IMR-90 (cell line): ENCODE results near the gene BTBD10. TPM values are rescaled to one million over a fixed set of nuclear protein-coding genes. Genes with fewer than 3 reads are reported as not detected.

ENCODE experiments used
- ATAC-seq: fragments of 200-7000 bp; cut with Tn5 transposase; 2 replicates; pipeline ENCODE4 v1.9.1; 2020; ENCODE audit warnings: low read depth, mild to moderate bottlenecking, moderate library complexity
- BruUV-seq: library from RNA; stranded (reverse); fragments of 400-500 nt; replicated peaks from 2 replicates; lab custom pipeline; 2021; lab: Mats Ljungman, UMichigan
- CTCF ChIA-PET: fragments of 300-600 bp; formaldehyde crosslinking; extraction: SDS; loops from one replicate; lab custom pipeline; 2021; ENCODE audit warnings: antibody characterized with exemption; lab: Yijun Ruan, JAX
- POLR2A ChIA-PET: fragments of 300-600 bp; sonication (Branson Sonifier 250); formaldehyde crosslinking; loops from one replicate; lab custom pipeline; 2022; ENCODE audit warnings: antibody characterized with exemption; ENCODE audit not compliant: unreplicated experiment; lab: Charles Lee
- DNase-seq: peaks from one replicate; pipeline ENCODE4 v3.0.0; 2013
- H2AFZ ChIP-seq: replicated peaks from 2 replicates; pipeline ENCODE3; 2013; ENCODE audit warnings: low read length, mild to moderate bottlenecking; ENCODE audit not compliant: poor library complexity
- H2AK5ac ChIP-seq: 2 replicates; pipeline ENCODE4 v1.6.1; 2013; ENCODE audit warnings: low read depth, low read length, inconsistent platforms
- H2AK9ac ChIP-seq: replicated peaks from 2 replicates; pipeline ENCODE3; 2013; ENCODE audit warnings: mild to moderate bottlenecking, low read depth, low read length, moderate library complexity; ENCODE audit not compliant: poor library complexity
- H2BK120ac ChIP-seq: 2 replicates; pipeline ENCODE4 v1.6.1; 2013; ENCODE audit warnings: low read depth, low read length, inconsistent platforms
- H2BK15ac ChIP-seq: 3 replicates; pipeline ENCODE4 v1.6.1; 2013; ENCODE audit warnings: low read depth, low read length, inconsistent platforms
- H2BK20ac ChIP-seq: 2 replicates; pipeline ENCODE4 v1.6.1; 2013; ENCODE audit warnings: low read depth, mild to moderate bottlenecking, inconsistent platforms, low read length, moderate library complexity
- H2BK5ac ChIP-seq: 2 replicates; pipeline ENCODE4 v1.6.1; 2013; ENCODE audit warnings: mild to moderate bottlenecking, low read depth, low read length, inconsistent platforms; ENCODE audit not compliant: poor library complexity, severe bottlenecking
- H3K14ac ChIP-seq: replicated peaks from 2 replicates; pipeline ENCODE4 v1.6.1; 2013; ENCODE audit warnings: low read depth, low read length, inconsistent platforms
- H3K18ac ChIP-seq: 2 replicates; pipeline ENCODE4 v1.6.1; 2013; ENCODE audit warnings: low read depth, low read length, control low read depth
- H3K23ac ChIP-seq: 2 replicates; pipeline ENCODE4 v1.6.1; 2013; ENCODE audit warnings: low read depth, low read length, inconsistent platforms
- H3K27ac ChIP-seq: 2 replicates; pipeline ENCODE4 v1.5.1; 2013; ENCODE audit warnings: mild to moderate bottlenecking, control low read depth, low read length; ENCODE audit not compliant: insufficient read depth
- H3K27me3 ChIP-seq: 2 replicates; pipeline ENCODE4 v1.6.1; 2013; ENCODE audit warnings: low read length; ENCODE audit not compliant: control insufficient read depth, insufficient read depth
- H3K36me3 ChIP-seq: 2 replicates; pipeline ENCODE4 v1.6.1; 2013; ENCODE audit warnings: low read length, mixed read lengths; ENCODE audit not compliant: control insufficient read depth, insufficient read depth
- H3K4ac ChIP-seq: 2 replicates; pipeline ENCODE4 v1.6.1; 2013; ENCODE audit warnings: low read depth, low read length, inconsistent platforms
- H3K4me1 ChIP-seq: 2 replicates; pipeline ENCODE4 v1.6.1; 2013; ENCODE audit warnings: low read length, mixed read lengths; ENCODE audit not compliant: control insufficient read depth, insufficient read depth
- H3K4me2 ChIP-seq: 2 replicates; pipeline ENCODE4 v1.6.1; 2013; ENCODE audit warnings: low read depth, mild to moderate bottlenecking, control low read depth, low read length, moderate library complexity
- H3K4me3 ChIP-seq: 2 replicates; pipeline ENCODE4 v1.5.1; 2013; ENCODE audit warnings: low read depth, mild to moderate bottlenecking, control low read depth, low read length, moderate library complexity; ENCODE audit not compliant: insufficient read depth
- H3K56ac ChIP-seq: 2 replicates; pipeline ENCODE4 v1.6.1; 2013; ENCODE audit warnings: low read length, inconsistent platforms; ENCODE audit not compliant: insufficient read depth; ENCODE audit errors: extremely low read depth
- H3K79me1 ChIP-seq, 2 experiments: 2 replicates each; pipeline ENCODE4 v1.6.1; 2013; ENCODE audit warnings: low read length in 2 of 2, inconsistent platforms in 1 of 2, low read depth in 1 of 2
- H3K9ac ChIP-seq: 2 replicates; pipeline ENCODE4 v1.6.1; 2013; ENCODE audit warnings: low read depth, low read length, control low read depth
- H3K9me1 ChIP-seq: 2 replicates; pipeline ENCODE4 v1.6.1; 2013; ENCODE audit warnings: low read length, inconsistent platforms; ENCODE audit not compliant: insufficient read depth
- H3K9me3 ChIP-seq: 2 replicates; pipeline ENCODE4 v1.6.1; 2013; ENCODE audit warnings: low read length; ENCODE audit not compliant: control insufficient read depth, insufficient read depth
- H4K20me1 ChIP-seq: 2 replicates; pipeline ENCODE4 v1.6.1; 2013; ENCODE audit warnings: low read length, inconsistent platforms; ENCODE audit not compliant: insufficient read depth
- H4K5ac ChIP-seq: 2 replicates; pipeline ENCODE4 v1.6.1; 2013; ENCODE audit warnings: mild to moderate bottlenecking, low read depth, low read length, control low read depth
- H4K8ac ChIP-seq, 2 experiments: 2 replicates each; pipeline ENCODE4 v1.6.1; 2013; ENCODE audit warnings: low read depth in 2 of 2, low read length in 2 of 2, control low read depth in 1 of 2, inconsistent platforms in 1 of 2
- H4K91ac ChIP-seq: 2 replicates; pipeline ENCODE4 v1.6.1; 2013; ENCODE audit warnings: low read depth, low read length, inconsistent platforms; ENCODE audit not compliant: insufficient read depth
- BHLHE40 ChIP-seq: fragments of 150-350 bp; IDR thresholded peaks from 2 replicates; pipeline ENCODE4 v1.6.1; 2016; ENCODE audit warnings: mild to moderate bottlenecking, low read depth, low read length
- CEBPB ChIP-seq: IDR thresholded peaks from 2 replicates; pipeline ENCODE4 v1.6.1; 2012; ENCODE audit warnings: low read depth, low read length, improper control_type of control experiment
- CHD1 ChIP-seq: IDR thresholded peaks from 2 replicates; pipeline ENCODE4 v1.6.1; 2012; ENCODE audit warnings: low read depth, low read length, improper control_type of control experiment
- FOS ChIP-seq: fragments of 150-350 bp; IDR thresholded peaks from 2 replicates; pipeline ENCODE4 v1.6.1; 2016; ENCODE audit warnings: low read depth, low read length
- MAFK ChIP-seq: IDR thresholded peaks from 2 replicates; pipeline ENCODE4 v1.6.1; 2012; ENCODE audit warnings: low read depth, low read length, improper control_type of control experiment
- MXI1 ChIP-seq: IDR thresholded peaks from 2 replicates; pipeline ENCODE4 v1.6.1; 2012; ENCODE audit warnings: low read depth, mild to moderate bottlenecking, low read length, moderate library complexity, borderline replicate concordance
- NFE2L2 ChIP-seq: fragments of 150-350 bp; IDR thresholded peaks from 2 replicates; pipeline ENCODE4 v1.6.1; 2016; ENCODE audit warnings: low read depth, mild to moderate bottlenecking, low read length
- RAD21 ChIP-seq: IDR thresholded peaks from 2 replicates; pipeline ENCODE4 v1.6.1; 2012; ENCODE audit warnings: low read length, improper control_type of control experiment
- RCOR1 ChIP-seq: IDR thresholded peaks from 2 replicates; pipeline ENCODE4 v1.6.1; 2012; ENCODE audit warnings: mild to moderate bottlenecking, low read length, improper control_type of control experiment; ENCODE audit not compliant: insufficient replicate concordance
- RFX5 ChIP-seq: IDR thresholded peaks from 2 replicates; pipeline ENCODE4 v1.8.0; 2012; ENCODE audit warnings: low read depth, mild to moderate bottlenecking, low read length, moderate library complexity
- SMC3 ChIP-seq: fragments of 150-350 bp; IDR thresholded peaks from 2 replicates; pipeline ENCODE4 v1.6.1; 2016; ENCODE audit warnings: low read depth, mild to moderate bottlenecking, antibody characterized with exemption, low read length, moderate library complexity
- WGBS, 2 experiments: methylation state at CpG; one replicate each; pipeline versions ENCODE4 v1.1.5 to v1.1.7; 2013; ENCODE audit warnings: missing lambda C conversion rate in 2 of 2; ENCODE audit not compliant: insufficient read length in 1 of 2; ENCODE audit errors: extremely low coverage in 2 of 2; 5-methylcytosine and 5-hydroxymethylcytosine counted together
- dilution Hi-C: fragments of 300-500 bp; cut with HindIII; formaldehyde crosslinking; loops from one replicate; pipeline ENCODE4 v1.14.3; 2018; ENCODE audit warnings: low sequenced_read_pairs; ENCODE audit not compliant: unreplicated experiment
- in situ Hi-C: fragments of 300-500 bp; cut with MboI; formaldehyde crosslinking; loops from 3 replicates; pipeline ENCODE4 v1.14.3; 2019; ENCODE audit warnings: low sequenced_read_pairs, inconsistent platforms, mixed read lengths
- intact Hi-C: fragments of 100-400 bp; cut with micrococcal nuclease; formaldehyde crosslinking; loops from 2 replicates; pipeline ENCODE4 v1.10.0; 2022
- polyA plus RNA-seq, 3 experiments: library from polyadenylated mRNA; depleted of rRNA; stranded (reverse); fragments of >200 nt; gene quantifications; 2 replicates each; pipeline ENCODE4 v1.2.3, GENCODE V29; 2012; ENCODE audit warnings: low replicate concordance in 1 of 3
- total RNA-seq: library from RNA; depleted of rRNA; stranded (reverse); fragments of >200 nt; gene quantifications from 2 replicates; pipeline ENCODE4 v1.2.3, GENCODE V29; 2012
- TF ChIP-seq, protein P1 (sequence below): fragments of 150-350 bp; IDR thresholded peaks from 2 replicates; pipeline ENCODE4 v1.6.1; 2017; ENCODE audit warnings: mild to moderate bottlenecking, antibody characterized with exemption, low read length, low read depth
- TF ChIP-seq, protein P2 (sequence below): conservative IDR thresholded peaks from 2 replicates; pipeline ENCODE4 v1.5.1; 2012; ENCODE audit warnings: mild to moderate bottlenecking, low read depth, low read length, improper control_type of control experiment

BTBD10 gene
- total and polyA plus RNA-seq, 2 of the 4 experiments (the other 2 are of a cell fraction), result 32.5 to 59.9 TPM

DNA sequence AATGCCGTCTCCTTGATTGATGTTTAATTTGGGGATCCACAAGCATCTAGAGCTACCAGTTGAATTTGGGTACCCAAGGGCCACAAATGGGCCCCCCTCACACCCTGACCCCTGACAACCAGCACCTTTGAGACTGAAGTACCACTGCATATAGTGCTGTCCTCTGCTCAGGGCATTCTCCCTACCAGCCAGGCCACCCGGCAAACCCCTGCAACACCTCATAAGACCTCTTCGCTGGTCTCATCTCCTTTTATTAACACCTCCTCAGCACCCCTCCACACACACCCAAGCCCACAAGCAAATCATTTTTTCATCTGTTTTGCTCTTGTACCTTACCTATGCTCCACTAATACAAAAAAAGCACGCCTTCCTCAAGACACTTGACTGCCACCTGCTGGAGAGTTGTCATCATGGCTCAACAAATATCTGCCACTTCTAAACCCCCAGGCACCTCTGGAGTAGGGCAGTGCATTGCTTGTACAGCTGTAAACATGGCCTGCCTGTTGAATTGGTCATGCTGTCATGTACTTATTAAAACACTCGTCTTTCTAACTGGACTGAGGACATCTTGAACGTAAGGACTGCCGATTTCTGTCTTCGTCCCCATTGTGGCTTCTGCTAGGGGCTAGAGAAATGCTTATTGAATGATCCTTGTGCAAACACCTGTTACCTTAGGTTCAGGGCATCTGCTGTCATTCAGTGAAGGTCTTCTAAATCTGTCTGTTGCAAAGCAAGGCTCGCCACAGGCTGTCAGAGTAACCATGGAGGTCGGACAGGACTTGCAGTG, 118.9 kb downstream of the BTBD10 start:
- in situ Hi-C loops, result loop anchor here (5.0 to 25.0 kb wide), 3 partner anchors 137 to 1032 kb away; no protein-coding TSS in a partner anchor
- no peak for TF ChIP-seq NFE2L2
- TF ChIP-seq SMC3, result peak; percentile 88
- TF ChIP-seq MAFK, result no peak
- no peak for TF ChIP-seq MXI1
- peak; percentile 90 for TF ChIP-seq RAD21
- TF ChIP-seq RCOR1, result no peak
- TF ChIP-seq CEBPB, result no peak
- TF ChIP-seq CHD1, result no peak
- TF ChIP-seq BHLHE40, result no peak
- TF ChIP-seq, protein P1, sequence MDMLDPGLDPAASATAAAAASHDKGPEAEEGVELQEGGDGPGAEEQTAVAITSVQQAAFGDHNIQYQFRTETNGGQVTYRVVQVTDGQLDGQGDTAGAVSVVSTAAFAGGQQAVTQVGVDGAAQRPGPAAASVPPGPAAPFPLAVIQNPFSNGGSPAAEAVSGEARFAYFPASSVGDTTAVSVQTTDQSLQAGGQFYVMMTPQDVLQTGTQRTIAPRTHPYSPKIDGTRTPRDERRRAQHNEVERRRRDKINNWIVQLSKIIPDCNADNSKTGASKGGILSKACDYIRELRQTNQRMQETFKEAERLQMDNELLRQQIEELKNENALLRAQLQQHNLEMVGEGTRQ, result no peak
- TF ChIP-seq RFX5, result no peak
- TF ChIP-seq, protein P2, sequence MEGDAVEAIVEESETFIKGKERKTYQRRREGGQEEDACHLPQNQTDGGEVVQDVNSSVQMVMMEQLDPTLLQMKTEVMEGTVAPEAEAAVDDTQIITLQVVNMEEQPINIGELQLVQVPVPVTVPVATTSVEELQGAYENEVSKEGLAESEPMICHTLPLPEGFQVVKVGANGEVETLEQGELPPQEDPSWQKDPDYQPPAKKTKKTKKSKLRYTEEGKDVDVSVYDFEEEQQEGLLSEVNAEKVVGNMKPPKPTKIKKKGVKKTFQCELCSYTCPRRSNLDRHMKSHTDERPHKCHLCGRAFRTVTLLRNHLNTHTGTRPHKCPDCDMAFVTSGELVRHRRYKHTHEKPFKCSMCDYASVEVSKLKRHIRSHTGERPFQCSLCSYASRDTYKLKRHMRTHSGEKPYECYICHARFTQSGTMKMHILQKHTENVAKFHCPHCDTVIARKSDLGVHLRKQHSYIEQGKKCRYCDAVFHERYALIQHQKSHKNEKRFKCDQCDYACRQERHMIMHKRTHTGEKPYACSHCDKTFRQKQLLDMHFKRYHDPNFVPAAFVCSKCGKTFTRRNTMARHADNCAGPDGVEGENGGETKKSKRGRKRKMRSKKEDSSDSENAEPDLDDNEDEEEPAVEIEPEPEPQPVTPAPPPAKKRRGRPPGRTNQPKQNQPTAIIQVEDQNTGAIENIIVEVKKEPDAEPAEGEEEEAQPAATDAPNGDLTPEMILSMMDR, result peak; percentile 87
- no peak for TF ChIP-seq FOS

More for the DNA sequence above, 118.9 kb downstream of the BTBD10 start:
- CTCF ChIA-PET, result interaction anchor here (0.6 to 1.2 kb wide), 10 partner anchors 9 to 247 kb away, joined by 3 to 6 read pairs (median 3); no protein-coding TSS in a partner anchor
- DNase-seq (peak; percentile 79), ATAC-seq (peak; percentile 74)
- 59% methylated on average over 8 of the region's 10 CpGs; no CpG with 5 or more reads in 1 of the 2 experiments for WGBS, 2 experiments
- H3K9me3 ChIP-seq, result no peaks in the 10 kb centered on the region
- H2AK9ac ChIP-seq, result no peak overlapping the region
- H2AK5ac ChIP-seq, result peak overlapping the region; percentile 20; the same call in 1 of the 2 replicates
- no peak overlapping the region for H4K5ac ChIP-seq
- H3K27ac ChIP-seq, result no peak overlapping the region
- peaks cover 11% of the 10 kb centered on the region for H3K4me1 ChIP-seq
- H2BK5ac ChIP-seq, result no peak overlapping the region
- no peak overlapping the region for H3K4me3 ChIP-seq
- BruUV-seq, result no TSS peak
- no peaks in the 10 kb centered on the region for H3K36me3 ChIP-seq
- no peak overlapping the region for H4K91ac ChIP-seq
- peak overlapping the region; percentile 15; the same call in 1 of the 2 replicates for H3K4ac ChIP-seq
- no peak overlapping the region for H4K8ac ChIP-seq
- H3K9me1 ChIP-seq, result peaks cover 21% of the 10 kb centered on the region
- dilution Hi-C loops, result no loop called here
- H3K79me1 ChIP-seq, result peaks cover 9 to 64% of the 10 kb centered on the region in 2 experiments; a peak in 3 of 4 replicates
- no peak overlapping the region for H3K23ac ChIP-seq
- H3K18ac ChIP-seq, result no peak overlapping the region
- no peak overlapping the region for H3K14ac ChIP-seq
- no peaks in the 10 kb centered on the region; the same call in 1 of the 2 replicates for H4K20me1 ChIP-seq
- H3K27me3 ChIP-seq, result no peaks in the 10 kb centered on the region
- peak overlapping the region; percentile 43; the same call in 1 of the 2 replicates for H2BK120ac ChIP-seq
- POLR2A ChIA-PET, result no interaction called here
- peak overlapping the region; percentile 41 for H2BK20ac ChIP-seq
- intact Hi-C loops, result loop anchor here (1.0 to 2.0 kb wide), 2 partner anchors 134 to 379 kb away; no protein-coding TSS in a partner anchor
- H3K9ac ChIP-seq, result no peak overlapping the region
- no peak overlapping the region for H2BK15ac ChIP-seq
- no peak overlapping the region for H3K56ac ChIP-seq
- H3K4me2 ChIP-seq, result no peak overlapping the region
- no peak overlapping the region for H2AFZ ChIP-seq
